GM12892 (cell line): Measurements from ENCODE around the gene TCEANC.

Experiments used
- POLR2A ChIP-seq: IDR thresholded peaks from 2 replicates; pipeline ENCODE4 v1.6.1; 2011; ENCODE audit warnings: low read depth, low read length, control low read depth
- POLR2AphosphoS5 ChIP-seq: IDR thresholded peaks from 2 replicates; pipeline ENCODE4 v1.6.1; 2011; ENCODE audit warnings: low read depth, low read length, control low read depth
- TAF1 ChIP-seq: IDR thresholded peaks from 2 replicates; pipeline ENCODE4 v1.6.1; 2011; ENCODE audit warnings: low read depth, mild to moderate bottlenecking, control low read depth, low read length, borderline replicate concordance

DNA sequence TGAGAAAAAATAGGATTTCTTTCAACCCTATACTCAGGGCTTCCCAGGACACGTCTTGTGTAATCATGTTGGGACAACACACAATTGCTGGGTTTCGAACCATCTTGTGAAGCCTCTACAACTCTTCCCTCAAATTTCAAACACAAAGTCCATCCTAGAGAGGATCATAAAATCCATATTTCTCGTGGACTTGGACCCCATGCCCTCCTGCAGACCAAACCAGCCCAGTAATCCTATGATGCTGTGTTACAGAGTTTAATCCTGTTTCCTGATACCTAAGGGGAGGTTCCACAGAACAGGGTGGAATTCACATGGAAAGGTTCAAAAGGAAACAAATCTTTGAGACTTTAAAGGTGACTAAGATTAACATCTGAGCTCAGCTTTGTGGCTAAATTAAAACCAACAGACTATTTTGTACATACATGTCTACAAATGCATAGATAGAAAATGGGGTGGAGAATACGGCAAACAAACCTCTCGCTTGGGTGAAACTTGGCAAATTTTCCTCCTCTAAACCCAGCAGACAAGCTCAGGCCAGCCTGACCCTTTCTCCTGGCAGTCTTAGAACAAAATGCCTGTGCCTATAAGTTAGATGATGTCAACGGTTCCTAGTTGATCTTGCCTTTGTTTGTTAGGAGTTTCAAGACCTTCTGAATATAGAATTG is 45.5 kb upstream of the TCEANC start:
- TF ChIP-seq POLR2A: no peak
- no peak for TF ChIP-seq POLR2AphosphoS5
- no peak for TF ChIP-seq TAF1
